Measurements from ENCODE around the gene PRIMA1. TPM values are rescaled to one million over a fixed set of nuclear protein-coding genes. Genes with fewer than 3 reads are reported as not detected.
A peak's percentile ranks its signal among the peaks of the same experiment; 100 is the strongest.

The PRIMA1 gene
- total RNA-seq, 1 experiment from 2014 or later = 0.18 TPM

DNA sequence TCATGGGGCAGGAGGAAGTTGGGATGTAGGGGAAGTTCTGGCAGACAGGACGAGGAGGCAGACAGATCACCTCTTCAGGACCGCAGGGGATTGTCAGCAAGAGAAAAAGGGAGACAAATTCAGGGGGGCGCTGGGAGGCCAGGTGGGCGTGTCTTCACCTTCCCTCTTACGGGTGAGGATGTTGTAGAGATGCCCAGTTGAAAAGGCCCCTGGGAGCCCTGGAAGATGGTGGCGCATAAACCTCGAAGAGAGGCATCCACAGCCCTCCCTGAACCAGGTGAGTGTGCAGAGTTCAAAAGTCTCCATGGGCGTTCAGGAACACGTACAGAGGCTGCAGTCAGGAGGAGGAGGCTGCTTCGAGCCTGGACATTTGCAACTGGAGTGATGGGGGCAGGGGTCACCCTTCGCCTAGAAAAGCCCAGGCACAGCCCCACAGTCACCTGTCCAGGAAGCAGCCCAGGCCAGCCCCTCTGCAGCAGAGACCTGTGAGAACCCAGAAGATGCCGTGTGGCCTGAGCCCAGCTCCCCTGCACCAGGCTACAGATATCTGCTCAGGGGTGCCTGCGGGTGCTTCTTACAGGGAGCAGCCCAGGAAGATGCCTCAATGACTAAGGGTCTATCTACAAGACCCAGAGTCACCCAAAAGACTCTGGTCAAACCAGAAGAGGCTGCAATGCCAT lies 74.4 kb downstream of the PRIMA1 start:
- DNase-seq (ENCODE audit: low read depth) = no peak

GRCh38 chr14:93712838-93713724 lies 75.2 kb downstream of the PRIMA1 start:
- no peak for DNase-seq (ENCODE audit: low read depth)

- DNase-seq (ENCODE audit: low read depth) = no peak
Observed at GRCh38 chr14:93712079-93712837, 76.0 kb downstream of the PRIMA1 start.

- no peak for DNase-seq (ENCODE audit: low read depth)
Observed at GRCh38 chr14:93709249-93709648, 79.0 kb downstream of the PRIMA1 start.

DNA sequence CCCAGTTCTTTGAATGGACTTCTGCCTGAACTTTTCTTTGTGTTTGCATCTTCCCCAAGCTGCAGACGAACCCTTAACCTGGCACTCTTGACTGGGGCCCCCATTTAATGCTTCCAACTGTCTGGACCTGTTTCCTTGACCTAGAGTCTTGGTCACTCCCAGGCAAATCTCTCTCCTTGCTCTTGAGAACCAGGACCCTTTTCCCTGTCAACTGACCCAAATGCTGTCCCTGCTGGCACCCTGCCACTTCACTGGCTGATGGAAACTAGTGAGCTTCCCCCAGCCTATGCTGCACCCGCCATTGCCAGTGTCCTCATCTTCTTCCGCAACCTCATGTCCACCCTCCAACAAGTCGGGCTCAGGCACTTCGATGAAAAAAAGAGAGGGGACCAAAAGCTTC lies 79.5 kb downstream of the PRIMA1 start:
- no peak for DNase-seq (ENCODE audit: low read depth)

- DNase-seq (ENCODE audit: low read depth) = no peak
Observed at GRCh38 chr14:93708311-93708734, 80.0 kb downstream of the PRIMA1 start.

- DNase-seq (ENCODE audit: low read depth) = no peak
Observed at GRCh38 chr14:93707475-93707874, 80.8 kb downstream of the PRIMA1 start.

DNA sequence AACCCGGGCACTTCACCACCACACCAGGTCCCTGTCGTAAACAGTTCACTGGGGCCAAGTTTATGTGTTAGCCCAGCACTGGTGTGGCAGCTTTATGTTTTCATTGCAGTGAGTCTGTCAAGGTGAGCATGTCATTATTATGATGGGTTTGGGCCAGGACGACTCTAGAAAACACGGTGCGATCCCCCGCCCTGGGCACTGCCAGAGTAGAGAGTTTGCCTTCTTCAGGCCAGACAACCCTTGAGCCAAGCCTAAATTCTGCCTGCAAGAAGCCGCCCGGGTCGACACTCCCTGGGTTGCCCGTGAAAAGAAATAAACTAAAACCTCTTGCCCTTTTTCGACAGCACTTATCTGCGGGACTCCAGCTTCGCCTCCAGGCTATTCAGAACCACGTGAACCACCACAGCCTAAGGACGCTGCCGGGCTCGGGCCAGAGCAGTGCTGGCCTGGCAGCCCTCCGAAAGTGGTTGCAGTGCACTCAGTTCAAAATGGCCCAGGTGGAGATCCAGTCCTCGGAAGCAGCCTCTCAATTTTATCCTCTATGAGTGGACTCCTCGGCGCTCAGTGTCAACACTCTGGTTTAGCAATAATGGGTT lies 81.8 kb downstream of the PRIMA1 start:
- no peak for DNase-seq (ENCODE audit: low read depth)

GRCh38 chr14:93705513-93706156 lies 82.7 kb downstream of the PRIMA1 start:
- DNase-seq (ENCODE audit: low read depth) = no peak

GRCh38 chr14:93703941-93704340 lies 84.3 kb downstream of the PRIMA1 start:
- no peak for DNase-seq (ENCODE audit: low read depth)

DNA sequence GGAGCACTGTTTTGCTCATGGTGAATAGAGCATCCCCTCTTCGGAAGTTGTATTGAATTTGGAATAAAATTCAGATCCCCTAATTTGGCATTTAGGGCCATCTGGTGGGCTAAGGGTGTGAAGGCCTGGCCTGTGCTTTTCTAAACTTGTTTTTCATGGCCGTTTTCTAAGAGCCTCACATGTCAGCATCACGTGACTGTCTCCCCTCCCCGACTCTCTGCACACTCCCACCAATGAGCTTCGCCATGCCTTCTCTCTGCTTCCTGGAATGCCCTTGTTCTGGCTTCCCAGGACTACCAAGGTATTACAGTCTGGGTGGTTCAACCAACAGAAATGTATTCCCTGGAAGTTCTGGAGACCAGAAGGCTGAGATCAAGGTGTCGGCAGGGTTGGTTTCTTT lies 85.3 kb downstream of the PRIMA1 start:
- DNase-seq (ENCODE audit: low read depth) = peak; percentile 11

DNA sequence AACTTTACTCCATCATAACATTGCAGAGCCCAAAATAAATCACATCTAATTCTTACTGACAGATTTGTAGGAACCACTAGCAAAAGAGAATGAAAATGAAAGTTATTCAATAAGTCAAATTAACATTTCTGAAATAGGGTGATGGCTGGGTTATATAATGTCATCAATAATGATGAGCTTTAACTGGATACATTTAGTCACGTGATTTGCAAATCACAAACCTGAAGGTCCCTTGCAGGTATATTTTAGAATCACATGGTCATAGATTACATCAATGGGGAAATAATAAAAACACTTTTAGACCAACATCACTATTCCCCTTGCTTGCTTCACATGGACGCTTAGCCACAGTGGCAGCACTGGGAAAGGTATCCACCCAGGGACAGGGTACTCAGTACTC lies 86.7 kb downstream of the PRIMA1 start:
- no peak for DNase-seq (ENCODE audit: low read depth)

DNA sequence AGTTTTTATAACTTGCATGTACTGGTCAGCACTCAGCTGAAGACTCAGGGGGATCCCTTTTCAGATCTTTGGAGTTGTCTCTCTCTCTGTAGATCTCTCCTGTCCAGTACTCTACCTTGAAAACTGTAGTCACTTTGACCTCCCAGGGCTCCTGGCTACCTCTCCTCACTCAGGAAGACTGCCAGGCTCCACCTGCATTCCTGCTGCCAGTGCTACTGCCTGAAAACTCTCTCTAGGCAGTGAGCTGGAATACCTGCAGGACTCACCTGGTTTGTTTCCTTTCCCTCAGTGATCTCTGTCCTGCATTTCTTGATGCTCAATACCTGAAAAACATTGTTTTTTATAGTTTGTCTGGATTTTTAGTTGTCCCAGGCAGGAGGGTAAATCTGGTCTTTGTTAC lies 87.4 kb downstream of the PRIMA1 start:
- no peak for DNase-seq (ENCODE audit: low read depth)

DNA sequence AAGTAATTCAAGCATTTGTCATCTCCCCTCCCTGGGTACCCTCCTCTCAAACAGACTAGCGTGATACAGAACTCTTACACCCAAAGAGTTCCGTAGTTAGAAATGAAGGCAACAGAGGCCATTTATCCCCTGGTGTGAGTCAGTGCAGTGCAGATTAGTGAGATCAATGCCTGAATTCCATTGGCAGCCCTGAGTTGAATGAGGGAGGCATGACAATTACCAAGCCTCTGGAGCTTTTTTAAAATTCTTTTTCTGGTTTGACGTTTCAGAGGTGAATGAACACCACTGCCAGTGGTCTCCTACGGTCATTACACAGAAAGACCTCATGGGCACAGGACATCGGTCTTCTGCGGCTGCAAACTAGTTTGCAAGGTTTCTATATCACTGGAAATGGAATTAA lies 94.4 kb downstream of the PRIMA1 start:
- DNase-seq (ENCODE audit: low read depth) = no peak

DNA sequence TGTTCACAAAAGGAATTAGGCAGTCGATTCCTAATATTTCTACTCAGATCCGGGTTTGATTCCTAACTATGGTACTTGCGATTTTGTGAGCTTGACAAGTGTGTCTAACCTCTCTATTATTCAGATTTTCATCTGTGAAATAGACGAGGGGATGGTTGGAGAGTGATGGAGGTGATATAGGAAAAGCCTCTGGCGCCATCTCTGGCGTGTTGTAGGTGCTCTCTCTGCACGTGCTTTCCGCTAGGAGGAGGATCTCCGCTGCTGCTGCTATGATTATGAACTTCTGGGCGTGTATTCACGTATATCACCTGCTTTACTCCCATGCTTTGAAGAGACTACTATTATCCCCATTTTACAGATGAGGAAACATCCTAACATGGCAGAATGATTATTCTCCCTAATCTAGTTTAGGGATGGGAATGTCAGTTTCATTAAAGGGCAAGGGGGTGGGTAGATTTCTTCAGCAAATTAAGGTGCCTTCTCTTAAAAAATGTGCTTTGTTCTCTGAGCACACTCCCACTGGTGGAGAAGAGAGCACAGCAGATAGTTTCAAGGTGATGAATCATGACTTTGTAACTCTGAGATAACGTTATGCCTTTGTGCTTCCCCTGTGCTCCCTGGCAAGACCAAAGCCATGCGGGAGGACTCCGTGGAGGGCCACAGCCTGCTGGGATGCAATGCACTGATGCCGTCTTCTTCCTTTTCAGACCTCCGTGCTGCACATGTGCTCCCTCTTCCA lies 97.1 kb downstream of the PRIMA1 start:
- DNase-seq (ENCODE audit: low read depth) = no peak

- no peak for DNase-seq (ENCODE audit: low read depth)
Observed at GRCh38 chr14:93690146-93690545, 98.1 kb downstream of the PRIMA1 start.

DNA sequence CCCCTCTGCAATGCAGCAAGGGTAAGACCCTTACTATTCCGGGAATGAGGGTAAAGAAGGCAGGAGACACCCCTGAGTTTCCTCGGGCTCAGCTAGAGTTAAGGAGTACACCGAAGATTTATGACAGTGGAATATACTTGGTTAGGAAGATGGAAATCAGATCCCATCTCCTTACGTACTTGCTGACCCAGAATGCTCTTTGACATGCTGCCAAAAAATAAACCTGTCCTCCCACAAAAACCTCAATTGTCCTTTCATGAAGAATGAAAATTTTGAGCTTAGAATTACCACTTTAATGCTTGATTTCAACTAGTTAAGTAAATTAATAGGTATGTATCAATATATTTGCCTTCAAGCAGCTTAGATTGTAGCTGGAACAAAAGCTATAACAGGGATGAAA lies 99.5 kb downstream of the PRIMA1 start:
- no peak for DNase-seq (ENCODE audit: low read depth)

DNA sequence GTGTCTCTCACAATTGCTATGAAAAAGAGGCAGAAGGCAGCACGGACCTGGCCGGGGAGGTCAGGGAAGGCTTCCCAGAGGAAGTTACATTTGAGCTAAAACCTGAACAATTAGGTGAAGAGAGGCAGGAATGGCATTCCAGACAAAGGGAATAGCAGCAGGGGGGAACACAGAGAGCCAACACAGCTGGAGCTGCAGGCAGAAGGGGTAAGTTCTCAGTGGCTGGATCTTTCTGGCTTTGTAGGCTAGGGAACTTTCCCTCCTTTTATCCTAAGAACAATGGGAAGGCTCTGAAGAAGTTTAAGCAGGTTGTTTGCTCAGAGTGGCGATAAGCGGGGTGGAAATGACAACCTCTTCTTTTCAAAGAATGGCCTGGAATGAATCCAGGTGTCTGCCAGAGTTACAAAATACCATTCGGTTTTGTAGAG lies 100.0 kb downstream of the PRIMA1 start:
- DNase-seq (ENCODE audit: low read depth) = no peak

DNA sequence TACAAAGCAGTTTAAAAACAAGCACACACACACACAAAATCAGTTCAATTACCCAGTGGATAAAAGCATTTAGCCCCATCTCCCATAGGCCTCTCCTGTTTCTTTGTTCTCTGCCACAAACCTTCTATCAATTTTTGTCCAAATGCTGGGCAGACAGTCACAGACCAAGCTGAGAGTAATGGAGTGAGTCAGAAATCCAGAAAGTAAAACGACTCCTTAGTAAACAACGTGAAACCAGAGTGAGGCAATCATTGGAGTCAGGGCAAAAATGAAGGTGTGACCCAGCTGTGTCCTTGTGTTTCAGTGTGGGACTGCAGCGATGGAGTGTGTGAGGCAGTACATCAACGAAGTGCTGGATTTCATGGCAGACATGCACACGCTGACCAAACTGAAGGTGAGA lies 102.0 kb downstream of the PRIMA1 start:
- peak; percentile 4 for DNase-seq (ENCODE audit: low read depth)

Measured in HT1080 (cell line).